Measurements from ENCODE around the gene FHL3.

DNA sequence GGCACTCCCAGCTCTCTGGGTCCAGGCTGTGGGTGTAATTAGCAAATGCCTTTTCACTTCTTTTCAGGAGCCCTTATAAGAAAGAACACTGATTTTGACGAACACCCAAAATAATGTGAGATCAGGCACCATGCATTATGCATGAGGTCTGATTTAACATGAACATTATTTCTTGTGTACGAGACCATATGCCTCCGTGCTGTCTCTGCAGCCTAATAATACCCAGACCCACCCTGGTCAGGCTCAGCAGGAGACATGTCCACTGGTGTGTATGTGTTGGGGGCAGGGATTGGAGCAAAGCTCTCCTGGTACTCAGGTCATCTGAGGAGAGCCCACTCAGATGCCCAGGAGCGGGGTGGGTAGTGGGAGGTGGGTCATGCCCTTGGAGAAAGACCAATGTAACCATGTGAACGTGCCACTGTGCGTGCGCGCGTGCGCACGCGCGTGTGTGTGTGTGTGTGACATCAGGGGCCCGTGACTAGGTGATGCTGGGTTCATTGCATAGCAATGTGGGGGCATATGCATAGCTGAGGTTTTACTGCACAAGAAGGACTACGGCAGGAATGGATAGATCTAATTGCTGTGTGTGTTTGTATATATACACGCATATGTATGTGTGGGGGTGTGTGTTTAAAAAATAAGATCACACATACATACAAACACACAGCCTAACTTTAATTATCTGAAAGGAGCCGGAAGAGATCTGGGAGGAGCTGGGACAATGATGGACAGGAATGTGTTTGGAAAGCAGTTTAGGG lies 34.2 kb upstream of the FHL3 start:
- TF ChIP-seq, protein P1, sequence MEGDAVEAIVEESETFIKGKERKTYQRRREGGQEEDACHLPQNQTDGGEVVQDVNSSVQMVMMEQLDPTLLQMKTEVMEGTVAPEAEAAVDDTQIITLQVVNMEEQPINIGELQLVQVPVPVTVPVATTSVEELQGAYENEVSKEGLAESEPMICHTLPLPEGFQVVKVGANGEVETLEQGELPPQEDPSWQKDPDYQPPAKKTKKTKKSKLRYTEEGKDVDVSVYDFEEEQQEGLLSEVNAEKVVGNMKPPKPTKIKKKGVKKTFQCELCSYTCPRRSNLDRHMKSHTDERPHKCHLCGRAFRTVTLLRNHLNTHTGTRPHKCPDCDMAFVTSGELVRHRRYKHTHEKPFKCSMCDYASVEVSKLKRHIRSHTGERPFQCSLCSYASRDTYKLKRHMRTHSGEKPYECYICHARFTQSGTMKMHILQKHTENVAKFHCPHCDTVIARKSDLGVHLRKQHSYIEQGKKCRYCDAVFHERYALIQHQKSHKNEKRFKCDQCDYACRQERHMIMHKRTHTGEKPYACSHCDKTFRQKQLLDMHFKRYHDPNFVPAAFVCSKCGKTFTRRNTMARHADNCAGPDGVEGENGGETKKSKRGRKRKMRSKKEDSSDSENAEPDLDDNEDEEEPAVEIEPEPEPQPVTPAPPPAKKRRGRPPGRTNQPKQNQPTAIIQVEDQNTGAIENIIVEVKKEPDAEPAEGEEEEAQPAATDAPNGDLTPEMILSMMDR (conservative IDR thresholded peaks at IDR 0.05; ENCODE audit: low read depth, low read length) = no peak
- TF ChIP-seq POLR2A (IDR thresholded peaks at IDR 0.05; ENCODE audit: low read depth, low read length) (no peak), RAD21 (IDR thresholded peaks at IDR 0.05; ENCODE audit: low read length) (no peak), RFX5 (IDR thresholded peaks at IDR 0.05; ENCODE audit: low read depth, low read length) (no peak), FOS (IDR thresholded peaks at IDR 0.05; ENCODE audit: low read depth, low read length) (no peak), NFE2L2 (IDR thresholded peaks at IDR 0.05; ENCODE audit: low read depth, low read length) (no peak), MAFK (IDR thresholded peaks at IDR 0.05; ENCODE audit: low read depth, low read length) (no peak), MXI1 (IDR thresholded peaks at IDR 0.05; ENCODE audit: borderline replicate concordance, low read depth, low read length) (no peak), RCOR1 (IDR thresholded peaks at IDR 0.05; ENCODE audit: insufficient replicate concordance, low read length) (no peak)
- TF ChIP-seq, protein P2, sequence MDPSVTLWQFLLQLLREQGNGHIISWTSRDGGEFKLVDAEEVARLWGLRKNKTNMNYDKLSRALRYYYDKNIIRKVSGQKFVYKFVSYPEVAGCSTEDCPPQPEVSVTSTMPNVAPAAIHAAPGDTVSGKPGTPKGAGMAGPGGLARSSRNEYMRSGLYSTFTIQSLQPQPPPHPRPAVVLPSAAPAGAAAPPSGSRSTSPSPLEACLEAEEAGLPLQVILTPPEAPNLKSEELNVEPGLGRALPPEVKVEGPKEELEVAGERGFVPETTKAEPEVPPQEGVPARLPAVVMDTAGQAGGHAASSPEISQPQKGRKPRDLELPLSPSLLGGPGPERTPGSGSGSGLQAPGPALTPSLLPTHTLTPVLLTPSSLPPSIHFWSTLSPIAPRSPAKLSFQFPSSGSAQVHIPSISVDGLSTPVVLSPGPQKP (IDR thresholded peaks at IDR 0.05; ENCODE audit: borderline replicate concordance, low read depth, low read length) = no peak
- TF ChIP-seq, protein P3, sequence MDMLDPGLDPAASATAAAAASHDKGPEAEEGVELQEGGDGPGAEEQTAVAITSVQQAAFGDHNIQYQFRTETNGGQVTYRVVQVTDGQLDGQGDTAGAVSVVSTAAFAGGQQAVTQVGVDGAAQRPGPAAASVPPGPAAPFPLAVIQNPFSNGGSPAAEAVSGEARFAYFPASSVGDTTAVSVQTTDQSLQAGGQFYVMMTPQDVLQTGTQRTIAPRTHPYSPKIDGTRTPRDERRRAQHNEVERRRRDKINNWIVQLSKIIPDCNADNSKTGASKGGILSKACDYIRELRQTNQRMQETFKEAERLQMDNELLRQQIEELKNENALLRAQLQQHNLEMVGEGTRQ (IDR thresholded peaks at IDR 0.05; ENCODE audit: low read depth, low read length) = no peak

Measured in IMR-90 (cell line).